ENCODE measurements around the gene SNRPA. TPM values are rescaled to one million over a fixed set of nuclear protein-coding genes. Genes with fewer than 3 reads are reported as not detected.

SNRPA gene
- total and polyA plus RNA-seq, 2 of the 4 experiments (the other 2 are of a cell fraction), result 30.3 to 81.3 TPM

- Histone ChIP-seq H4K8ac (ENCODE audit: low read depth in 2 of 2, low read length in 2 of 2) (no peak overlapping the region), H4K5ac (ENCODE audit: low read depth, low read length) (no peak overlapping the region), H2AK9ac (replicated peaks; ENCODE audit: low read depth, low read length, poor library complexity) (peak overlapping the region; percentile 55), H3K9me3 (ENCODE audit: control insufficient read depth, insufficient read depth, low read length) (no peaks in the 10 kb centered on the region), H3K27me3 (ENCODE audit: control insufficient read depth, insufficient read depth, low read length) (no peaks in the 10 kb centered on the region), H4K20me1 (ENCODE audit: insufficient read depth, low read length) (no peaks in the 10 kb centered on the region), H2AK5ac (ENCODE audit: low read depth, low read length) (no peak overlapping the region), H2BK20ac (ENCODE audit: low read depth, low read length) (no peak overlapping the region), H2AFZ (replicated peaks; ENCODE audit: low read length, poor library complexity) (peak overlapping the region; percentile 7), H2BK5ac (ENCODE audit: low read depth, low read length, poor library complexity, severe bottlenecking) (no peak overlapping the region), H3K18ac (ENCODE audit: low read depth, low read length) (no peak overlapping the region), H3K79me1 (ENCODE audit: low read depth in 1 of 2, low read length in 2 of 2) (no peaks in the 10 kb centered on the region; a peak in 1 of 4 replicates), H3K4me2 (ENCODE audit: low read depth, low read length) (no peak overlapping the region), H3K23ac (ENCODE audit: low read depth, low read length) (no peak overlapping the region), H4K91ac (ENCODE audit: insufficient read depth, low read depth, low read length) (no peak overlapping the region), H3K4me3 (ENCODE audit: insufficient read depth, low read depth, low read length) (no peak overlapping the region), H2BK120ac (ENCODE audit: low read depth, low read length) (no peak overlapping the region), H3K4me1 (ENCODE audit: control insufficient read depth, insufficient read depth, low read length) (no peaks in the 10 kb centered on the region), H2BK15ac (ENCODE audit: low read depth, low read length) (no peak overlapping the region), H3K9me1 (ENCODE audit: insufficient read depth, low read length) (no peaks in the 10 kb centered on the region), H3K56ac (ENCODE audit: extremely low read depth, insufficient read depth, low read length) (no peak overlapping the region), H3K14ac (replicated peaks; ENCODE audit: low read depth, low read length) (no peak overlapping the region), H3K27ac (ENCODE audit: insufficient read depth, low read length) (no peak overlapping the region), H3K4ac (ENCODE audit: low read depth, low read length) (no peak overlapping the region), H3K36me3 (ENCODE audit: control insufficient read depth, insufficient read depth, low read length) (peaks cover 36% of the 10 kb centered on the region), H3K9ac (ENCODE audit: low read depth, low read length) (no peak overlapping the region)
- DNase-seq (no peak), ATAC-seq (ENCODE audit: low read depth) (no peak)
- in situ Hi-C loops (cut with MboI; ENCODE audit: low sequenced_read_pairs), result no loop called here
- 92% methylated on average over 16 of the region's 22 CpGs; no CpG with 5 or more reads in 1 of the 2 experiments for WGBS, 2 experiments (ENCODE audit: extremely low coverage in 2 of 2, insufficient read length in 1 of 2)
- ChIA-PET POLR2A (ENCODE audit: unreplicated experiment) (no interaction called here), CTCF (no interaction called here)
- BruUV-seq (replicated peaks), result no TSS peak
- TF ChIP-seq RAD21 (IDR thresholded peaks at IDR 0.05; ENCODE audit: low read length), result no peak
- no peak for TF ChIP-seq RFX5 (IDR thresholded peaks at IDR 0.05; ENCODE audit: low read depth, low read length)
- TF ChIP-seq, protein P1, sequence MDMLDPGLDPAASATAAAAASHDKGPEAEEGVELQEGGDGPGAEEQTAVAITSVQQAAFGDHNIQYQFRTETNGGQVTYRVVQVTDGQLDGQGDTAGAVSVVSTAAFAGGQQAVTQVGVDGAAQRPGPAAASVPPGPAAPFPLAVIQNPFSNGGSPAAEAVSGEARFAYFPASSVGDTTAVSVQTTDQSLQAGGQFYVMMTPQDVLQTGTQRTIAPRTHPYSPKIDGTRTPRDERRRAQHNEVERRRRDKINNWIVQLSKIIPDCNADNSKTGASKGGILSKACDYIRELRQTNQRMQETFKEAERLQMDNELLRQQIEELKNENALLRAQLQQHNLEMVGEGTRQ (IDR thresholded peaks at IDR 0.05; ENCODE audit: low read depth, low read length), result no peak
- no peak for TF ChIP-seq CHD1 (IDR thresholded peaks at IDR 0.05; ENCODE audit: low read depth, low read length)
- TF ChIP-seq SMC3 (IDR thresholded peaks at IDR 0.05; ENCODE audit: low read depth, low read length), result no peak
- TF ChIP-seq, protein P2, sequence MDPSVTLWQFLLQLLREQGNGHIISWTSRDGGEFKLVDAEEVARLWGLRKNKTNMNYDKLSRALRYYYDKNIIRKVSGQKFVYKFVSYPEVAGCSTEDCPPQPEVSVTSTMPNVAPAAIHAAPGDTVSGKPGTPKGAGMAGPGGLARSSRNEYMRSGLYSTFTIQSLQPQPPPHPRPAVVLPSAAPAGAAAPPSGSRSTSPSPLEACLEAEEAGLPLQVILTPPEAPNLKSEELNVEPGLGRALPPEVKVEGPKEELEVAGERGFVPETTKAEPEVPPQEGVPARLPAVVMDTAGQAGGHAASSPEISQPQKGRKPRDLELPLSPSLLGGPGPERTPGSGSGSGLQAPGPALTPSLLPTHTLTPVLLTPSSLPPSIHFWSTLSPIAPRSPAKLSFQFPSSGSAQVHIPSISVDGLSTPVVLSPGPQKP (IDR thresholded peaks at IDR 0.05; ENCODE audit: borderline replicate concordance, low read depth, low read length), result no peak
- no peak for TF ChIP-seq RCOR1 (IDR thresholded peaks at IDR 0.05; ENCODE audit: insufficient replicate concordance, low read length)
- TF ChIP-seq FOS (IDR thresholded peaks at IDR 0.05; ENCODE audit: low read depth, low read length), result no peak
- no peak for TF ChIP-seq NFE2L2 (IDR thresholded peaks at IDR 0.05; ENCODE audit: low read depth, low read length)
- TF ChIP-seq MXI1 (IDR thresholded peaks at IDR 0.05; ENCODE audit: borderline replicate concordance, low read depth, low read length), result no peak
- no peak for TF ChIP-seq POLR2A (IDR thresholded peaks at IDR 0.05; ENCODE audit: low read depth, low read length)
- no peak for TF ChIP-seq CEBPB (IDR thresholded peaks at IDR 0.05; ENCODE audit: low read depth, low read length)
- no peak for TF ChIP-seq MAFK (IDR thresholded peaks at IDR 0.05; ENCODE audit: low read depth, low read length)
- no peak for TF ChIP-seq BHLHE40 (IDR thresholded peaks at IDR 0.05; ENCODE audit: low read depth, low read length)
- no peak for TF ChIP-seq MAZ (IDR thresholded peaks at IDR 0.05; ENCODE audit: borderline replicate concordance, low read depth, low read length)
- dilution Hi-C loops (cut with HindIII; ENCODE audit: low sequenced_read_pairs, unreplicated experiment), result no loop called here
- intact Hi-C loops (cut with micrococcal nuclease), result no loop called here
Measured at GRCh38 chr19:40739030-40739839, 11.8 kb upstream of the SNRPA start.
